ENCODE data around the gene MTNR1A. TPM values are rescaled to one million over a fixed set of nuclear protein-coding genes. Genes with fewer than 3 reads are reported as not detected.

MTNR1A gene
- total and polyA plus RNA-seq, 9 donors = not detected

- intact Hi-C loops (cut with DNase I) = no loop called here
- H3K9me3 ChIP-seq = no peaks in the 10 kb centered on the region
- no peaks in the 10 kb centered on the region for H3K36me3 ChIP-seq
- no peaks in the 10 kb centered on the region for H3K27me3 ChIP-seq
- H3K4me3 ChIP-seq = no peak overlapping the region
- H3K4me1 ChIP-seq (ENCODE audit: insufficient read depth) = no peaks in the 10 kb centered on the region
- 58 to 67% (median 64%) methylated on average over 2 of the region's 2 CpGs for WGBS, 3 donors
- DNase-seq = no peak
- no peak overlapping the region for H3K27ac ChIP-seq
- TF ChIP-seq CTCF (IDR thresholded peaks at IDR 0.05) = no peak
These were observed 53.1 kb downstream of the MTNR1A start for GRCh38 chr4:186502231-186502630.

- no peak overlapping the region for H3K27ac ChIP-seq
- 85 to 92% (median 88%) methylated on average over 8 of the region's 8 CpGs for WGBS, 3 donors
- H3K27me3 ChIP-seq = no peaks in the 10 kb centered on the region
- no peak for DNase-seq
- intact Hi-C loops (cut with DNase I) = no loop called here
- H3K4me1 ChIP-seq (ENCODE audit: insufficient read depth) = no peaks in the 10 kb centered on the region
- no peaks in the 10 kb centered on the region for H3K36me3 ChIP-seq
- H3K9me3 ChIP-seq = no peaks in the 10 kb centered on the region
- TF ChIP-seq POLR2A (IDR thresholded peaks at IDR 0.05) = no peak
- TF ChIP-seq EP300 (IDR thresholded peaks at IDR 0.05) = no peak
- no peak for TF ChIP-seq CTCF (IDR thresholded peaks at IDR 0.05)
- no peak overlapping the region for H3K4me3 ChIP-seq
These were observed 53.8 kb downstream of the MTNR1A start for GRCh38 chr4:186501554-186501953.

GRCh38 chr4:186500721-186501304 lies 54.6 kb downstream of the MTNR1A start:
- no peaks in the 10 kb centered on the region for H3K4me1 ChIP-seq (ENCODE audit: insufficient read depth)
- no peaks in the 10 kb centered on the region for H3K9me3 ChIP-seq
- 74 to 87% (median 85%) methylated on average over 39 of the region's 39 CpGs for WGBS, 3 donors
- H3K36me3 ChIP-seq = no peaks in the 10 kb centered on the region
- TF ChIP-seq CTCF (IDR thresholded peaks at IDR 0.05) (no peak), POLR2A (IDR thresholded peaks at IDR 0.05) (no peak), EP300 (IDR thresholded peaks at IDR 0.05) (no peak)
- no peak overlapping the region for H3K4me3 ChIP-seq
- H3K27me3 ChIP-seq = no peaks in the 10 kb centered on the region
- DNase-seq = peak in 2 of 5 donors; percentile 24 to 30
- intact Hi-C loops (cut with DNase I) = no loop called here
- no peak overlapping the region for H3K27ac ChIP-seq

GRCh38 chr4:186499467-186499866 lies 55.9 kb downstream of the MTNR1A start:
- 87 to 93% (median 91%) methylated on average over 4 of the region's 4 CpGs for WGBS, 3 donors
- intact Hi-C loops (cut with DNase I) = no loop called here

GRCh38 chr4:186497043-186497442 lies 58.3 kb downstream of the MTNR1A start:
- Histone ChIP-seq H3K27ac (no peak overlapping the region), H3K9me3 (no peaks in the 10 kb centered on the region), H3K4me3 (no peak overlapping the region), H3K36me3 (no peaks in the 10 kb centered on the region), H3K27me3 (no peaks in the 10 kb centered on the region), H3K4me1 (ENCODE audit: insufficient read depth) (no peaks in the 10 kb centered on the region)
- intact Hi-C loops (cut with DNase I) = no loop called here
- 79 to 85% (median 81%) methylated on average over 8 of the region's 8 CpGs for WGBS, 3 donors
- TF ChIP-seq CTCF (IDR thresholded peaks at IDR 0.05) = no peak
- no peak for DNase-seq

More at GRCh38 chr4:186499467-186499866, 55.9 kb downstream of the MTNR1A start:
- no peak for TF ChIP-seq POLR2A (IDR thresholded peaks at IDR 0.05)
- H3K27ac ChIP-seq = no peak overlapping the region
- H3K4me1 ChIP-seq (ENCODE audit: insufficient read depth) = no peaks in the 10 kb centered on the region
- no peak overlapping the region for H3K4me3 ChIP-seq
- no peak for DNase-seq
- no peaks in the 10 kb centered on the region for H3K9me3 ChIP-seq
- H3K36me3 ChIP-seq = no peaks in the 10 kb centered on the region
- H3K27me3 ChIP-seq = no peaks in the 10 kb centered on the region

Measured in ovary (tissue), 9 donors.